Neural progenitor cell (in vitro differentiated cells): Measurements from ENCODE around the gene PITX3. TPM values are rescaled to one million over a fixed set of nuclear protein-coding genes. Genes with fewer than 3 reads are reported as not detected.

Source experiments
- DNase-seq: peaks from one replicate; pipeline ENCODE4 v3.0.0-alpha.2; 2016; ENCODE audit warnings: low spot score
- H2AFZ ChIP-seq: fragments of 200-600 bp; sonication (generic); replicated peaks from 2 replicates; pipeline ENCODE4 v1.6.1; 2016; ENCODE audit warnings: antibody characterized with exemption
- H3F3A ChIP-seq: fragments of 200-600 bp; sonication (generic); 2 replicates; pipeline ENCODE4 v1.6.1; 2016; ENCODE audit warnings: antibody characterized with exemption, low read depth
- H3K27ac ChIP-seq: fragments of 200-600 bp; sonication (generic); 2 replicates; pipeline ENCODE4 v1.5.1; 2016; ENCODE audit warnings: mild to moderate bottlenecking
- H3K27me3 ChIP-seq: fragments of 200-600 bp; sonication (generic); 2 replicates; pipeline ENCODE4 v1.6.1; 2016; ENCODE audit warnings: mild to moderate bottlenecking, moderate library complexity
- H3K36me3 ChIP-seq: fragments of 200-600 bp; sonication (generic); 2 replicates; pipeline ENCODE4 v1.5.1; 2016
- H3K4me1 ChIP-seq: fragments of 200-600 bp; sonication (generic); 2 replicates; pipeline ENCODE4 v1.6.1; 2016; ENCODE audit warnings: mixed run types
- H3K4me2 ChIP-seq: fragments of 200-600 bp; sonication (generic); 2 replicates; pipeline ENCODE4 v1.6.1; 2016
- H3K4me3 ChIP-seq: fragments of 200-600 bp; sonication (generic); 2 replicates; pipeline ENCODE4 v1.5.1; 2016
- H3K79me2 ChIP-seq: fragments of 200-600 bp; sonication (generic); 2 replicates; pipeline ENCODE4 v1.6.1; 2016; ENCODE audit warnings: low read depth
- H3K9ac ChIP-seq: fragments of 200-600 bp; sonication (generic); 2 replicates; pipeline ENCODE4 v1.6.1; 2016
- H3K9me3 ChIP-seq: fragments of 200-600 bp; sonication (generic); 2 replicates; pipeline ENCODE4 v1.5.1; 2016; ENCODE audit warnings: low read depth
- H4K20me1 ChIP-seq: fragments of 200-600 bp; sonication (generic); 2 replicates; pipeline ENCODE4 v1.6.1; 2016; ENCODE audit warnings: low read depth
- H3K27ac Mint-ChIP-seq: 3 replicates; pipeline ENCODE4 v1.8.0; 2021; ENCODE audit warnings: mixed read lengths
- H3K27me3 Mint-ChIP-seq: 2 replicates; pipeline ENCODE4 v1.8.0; 2022; ENCODE audit warnings: low read depth, mild to moderate bottlenecking, inconsistent platforms, moderate library complexity, mixed read lengths; ENCODE audit not compliant: insufficient read depth
- H3K36me3 Mint-ChIP-seq: 3 replicates; pipeline ENCODE4 v1.8.0; 2021; ENCODE audit warnings: mixed read lengths
- H3K4me1 Mint-ChIP-seq: 3 replicates; pipeline ENCODE4 v1.8.0; 2021; ENCODE audit warnings: mixed read lengths
- H3K4me3 Mint-ChIP-seq: 3 replicates; pipeline ENCODE4 v1.8.0; 2021; ENCODE audit warnings: mild to moderate bottlenecking, moderate library complexity, mixed read lengths
- H3K9me3 Mint-ChIP-seq: 3 replicates; pipeline ENCODE4 v1.8.0; 2020; ENCODE audit warnings: mixed read lengths
- EZH2 ChIP-seq: fragments of 200-600 bp; sonication (generic); IDR thresholded peaks from 2 replicates; pipeline ENCODE4 v1.6.1; 2017; ENCODE audit warnings: antibody characterized with exemption, mild to moderate bottlenecking, moderate library complexity
- EZH2phosphoT487 ChIP-seq: fragments of 200-600 bp; sonication (generic); IDR thresholded peaks from 2 replicates; pipeline ENCODE4 v1.6.1; 2017; ENCODE audit warnings: antibody characterized with exemption
- total RNA-seq: library from RNA; depleted of rRNA; stranded (reverse); fragments of >200 nt; gene quantifications from 2 replicates; pipeline ENCODE4 v1.2.3, GENCODE V29; 2015; ENCODE audit warnings: low replicate concordance
- TF ChIP-seq, protein P1 (sequence below): fragments of 200-600 bp; sonication (generic); IDR thresholded peaks from 2 replicates; pipeline ENCODE4 v1.5.1; 2017; ENCODE audit warnings: antibody characterized with exemption, mild to moderate bottlenecking

PITX3 gene
- total RNA-seq, 1 donor from 2014 or later = not detected

DNA sequence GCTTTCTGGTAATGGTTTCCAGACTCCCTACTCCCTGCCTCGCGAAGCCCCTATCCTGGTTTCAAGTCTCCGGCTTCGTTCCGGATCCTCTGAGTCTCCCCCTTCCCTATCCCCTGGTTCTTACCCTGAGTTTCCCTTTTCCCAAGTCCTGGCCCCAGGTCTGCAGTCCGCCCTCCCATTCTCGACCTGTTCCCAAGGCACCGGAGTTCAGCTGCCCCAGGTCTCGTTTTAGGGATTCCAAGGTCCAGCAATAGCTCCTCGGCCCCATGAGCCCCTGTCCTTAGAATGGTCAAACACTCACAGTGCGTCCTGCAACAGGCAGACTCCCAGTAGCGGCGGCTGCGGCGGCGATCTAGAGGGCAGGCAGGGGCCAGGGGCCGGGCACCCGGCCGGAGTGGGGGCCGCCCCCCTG, 274 bp downstream of the PITX3 start:
- H3K79me2 ChIP-seq = peaks cover 5% of the 10 kb centered on the region
- no peaks in the 10 kb centered on the region for H3K36me3 Mint-ChIP-seq
- no peak overlapping the region for H3K27ac Mint-ChIP-seq
- H3F3A ChIP-seq = peaks cover 18% of the 10 kb centered on the region
- TF ChIP-seq, protein P1, sequence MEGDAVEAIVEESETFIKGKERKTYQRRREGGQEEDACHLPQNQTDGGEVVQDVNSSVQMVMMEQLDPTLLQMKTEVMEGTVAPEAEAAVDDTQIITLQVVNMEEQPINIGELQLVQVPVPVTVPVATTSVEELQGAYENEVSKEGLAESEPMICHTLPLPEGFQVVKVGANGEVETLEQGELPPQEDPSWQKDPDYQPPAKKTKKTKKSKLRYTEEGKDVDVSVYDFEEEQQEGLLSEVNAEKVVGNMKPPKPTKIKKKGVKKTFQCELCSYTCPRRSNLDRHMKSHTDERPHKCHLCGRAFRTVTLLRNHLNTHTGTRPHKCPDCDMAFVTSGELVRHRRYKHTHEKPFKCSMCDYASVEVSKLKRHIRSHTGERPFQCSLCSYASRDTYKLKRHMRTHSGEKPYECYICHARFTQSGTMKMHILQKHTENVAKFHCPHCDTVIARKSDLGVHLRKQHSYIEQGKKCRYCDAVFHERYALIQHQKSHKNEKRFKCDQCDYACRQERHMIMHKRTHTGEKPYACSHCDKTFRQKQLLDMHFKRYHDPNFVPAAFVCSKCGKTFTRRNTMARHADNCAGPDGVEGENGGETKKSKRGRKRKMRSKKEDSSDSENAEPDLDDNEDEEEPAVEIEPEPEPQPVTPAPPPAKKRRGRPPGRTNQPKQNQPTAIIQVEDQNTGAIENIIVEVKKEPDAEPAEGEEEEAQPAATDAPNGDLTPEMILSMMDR = no peak
- peak; percentile 80 for TF ChIP-seq EZH2
- peak overlapping the region; percentile 66 for H3K4me3 ChIP-seq
- H3K4me1 ChIP-seq = peaks cover 14% of the 10 kb centered on the region
- peaks cover 20% of the 10 kb centered on the region for H3K4me1 Mint-ChIP-seq
- no peak overlapping the region for H3K27ac ChIP-seq
- peaks cover 80% of the 10 kb centered on the region for H3K27me3 ChIP-seq
- no peaks in the 10 kb centered on the region for H3K36me3 ChIP-seq
- H3K4me2 ChIP-seq = peak overlapping the region; percentile 76
- peaks cover 53% of the 10 kb centered on the region for H3K27me3 Mint-ChIP-seq
- no peaks in the 10 kb centered on the region for H3K9me3 ChIP-seq
- H2AFZ ChIP-seq = peak overlapping the region; percentile 78
- H3K9ac ChIP-seq = no peak overlapping the region
- peak overlapping the region; percentile 78 for H3K4me3 Mint-ChIP-seq
- H3K9me3 Mint-ChIP-seq = no peaks in the 10 kb centered on the region
- peaks cover 21% of the 10 kb centered on the region for H4K20me1 ChIP-seq
- no peak for DNase-seq

DNA sequence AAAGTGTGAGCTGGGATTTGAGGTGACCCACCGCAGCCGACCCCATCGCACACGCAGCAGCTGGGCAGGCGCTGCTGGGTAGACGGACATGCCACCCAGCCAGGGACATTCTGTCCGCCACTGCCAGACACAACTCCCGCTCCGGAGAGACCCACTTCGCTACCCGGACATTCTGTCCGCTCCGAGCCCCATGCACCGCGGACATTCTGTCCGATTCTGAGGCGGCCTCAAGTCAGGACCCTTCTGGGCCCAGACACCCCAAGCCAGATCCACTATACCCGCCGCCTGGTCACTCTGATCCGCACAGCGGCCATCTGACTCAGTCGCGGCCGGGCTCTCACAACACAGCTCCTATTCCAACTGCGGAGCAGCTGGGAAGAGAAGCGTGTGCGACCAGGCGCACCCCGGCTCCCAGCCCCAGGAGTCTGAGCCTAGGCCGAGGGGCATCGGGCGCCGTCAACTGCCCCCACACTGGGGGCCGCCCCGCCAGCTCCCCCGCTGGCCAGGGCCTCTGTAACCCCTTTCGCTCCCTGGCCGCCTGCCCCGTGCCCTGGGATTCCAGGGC, 763 bp downstream of the PITX3 start:
- Histone ChIP-seq H3K4me3 (peak overlapping the region; percentile 66), H3K4me2 (peak overlapping the region; percentile 76), H3F3A (peaks cover 13% of the 10 kb centered on the region), H3K4me1 (peaks cover 14% of the 10 kb centered on the region), H3K27me3 (peaks cover 85% of the 10 kb centered on the region), H3K9ac (no peak overlapping the region), H3K9me3 (no peaks in the 10 kb centered on the region), H3K36me3 (no peaks in the 10 kb centered on the region), H3K79me2 (peaks cover under 1% of the 10 kb centered on the region), H2AFZ (peak overlapping the region; percentile 78), H3K27ac (no peak overlapping the region), H4K20me1 (peaks cover 19% of the 10 kb centered on the region)
- Mint-ChIP-seq H3K27me3 (peaks cover 55% of the 10 kb centered on the region), H3K36me3 (no peaks in the 10 kb centered on the region), H3K4me3 (peak overlapping the region; percentile 81), H3K9me3 (no peaks in the 10 kb centered on the region), H3K27ac (no peak overlapping the region), H3K4me1 (peaks cover 22% of the 10 kb centered on the region)
- DNase-seq = peak; percentile 52
- peak; percentile 55 for TF ChIP-seq EZH2phosphoT487
- TF ChIP-seq EZH2 = no peak

DNA sequence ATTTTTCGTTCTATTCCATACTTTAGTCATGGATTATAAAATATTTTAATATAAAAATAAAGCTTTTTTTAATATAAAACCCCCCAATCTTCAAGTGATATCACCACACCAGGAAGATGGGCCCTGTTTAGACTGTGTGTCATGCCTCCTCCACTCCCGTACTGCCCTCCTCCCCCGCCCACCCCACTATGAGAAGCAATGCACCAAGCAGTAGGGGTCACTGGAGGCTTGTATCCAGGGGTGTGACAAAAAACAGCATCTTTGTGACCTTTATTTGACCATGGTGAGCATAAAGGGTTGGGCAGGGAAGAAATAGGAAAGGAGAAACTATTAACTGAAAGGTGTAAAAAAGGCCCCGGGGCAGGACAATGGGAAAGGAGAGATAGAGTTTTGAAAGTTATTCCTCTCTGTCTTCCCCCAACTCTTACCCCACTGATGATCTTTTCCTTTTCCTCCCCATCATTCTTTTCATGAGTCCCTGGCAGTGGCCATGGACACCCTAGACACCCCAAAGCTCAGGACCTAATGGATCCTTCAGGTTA, 3.5 kb downstream of the PITX3 start:
- H4K20me1 ChIP-seq = peaks cover 27% of the 10 kb centered on the region
- no peak overlapping the region for H3K4me3 ChIP-seq
- H3K27me3 Mint-ChIP-seq = peaks cover 48% of the 10 kb centered on the region
- peaks cover 30% of the 10 kb centered on the region for H3K4me1 Mint-ChIP-seq
- no peaks in the 10 kb centered on the region for H3K9me3 Mint-ChIP-seq
- no peak overlapping the region for H3K27ac ChIP-seq
- H3K4me1 ChIP-seq = peaks cover 10% of the 10 kb centered on the region
- H3K79me2 ChIP-seq = no peaks in the 10 kb centered on the region
- no peaks in the 10 kb centered on the region for H3K9me3 ChIP-seq
- no peak overlapping the region for H3K9ac ChIP-seq
- no peak overlapping the region for H2AFZ ChIP-seq
- H3K27me3 ChIP-seq = peaks cover 100% of the 10 kb centered on the region
- peaks cover 12% of the 10 kb centered on the region for H3F3A ChIP-seq
- no peaks in the 10 kb centered on the region for H3K36me3 Mint-ChIP-seq
- no peak overlapping the region for H3K4me3 Mint-ChIP-seq
- no peak overlapping the region for H3K27ac Mint-ChIP-seq
- H3K4me2 ChIP-seq = no peak overlapping the region
- DNase-seq = no peak
- no peak for TF ChIP-seq EZH2
- no peak for TF ChIP-seq EZH2phosphoT487
- TF ChIP-seq, protein P1 = no peak
- H3K36me3 ChIP-seq = no peaks in the 10 kb centered on the region

DNA sequence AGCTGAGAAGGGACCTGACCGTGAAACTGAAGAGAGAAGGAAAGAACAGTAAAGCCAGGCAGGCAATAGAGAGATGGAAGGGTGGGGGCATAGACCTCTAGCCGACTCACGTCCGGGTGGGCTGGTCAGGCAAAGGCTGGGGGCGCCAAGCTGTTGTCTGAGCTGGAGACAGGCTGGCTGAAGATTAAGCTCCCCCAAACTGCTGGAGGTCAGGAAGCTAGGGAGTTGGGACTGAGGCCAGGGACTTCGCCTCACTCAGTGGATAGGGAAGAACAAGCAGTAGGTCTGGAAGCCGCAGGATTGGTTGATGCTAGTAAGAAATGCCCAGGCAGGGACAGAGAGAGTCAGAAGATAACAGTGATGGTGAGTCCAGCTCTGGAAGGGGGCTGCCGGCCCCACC, 5.3 kb downstream of the PITX3 start:
- Mint-ChIP-seq H3K9me3 (no peaks in the 10 kb centered on the region), H3K27me3 (peaks cover 54% of the 10 kb centered on the region), H3K27ac (no peak overlapping the region), H3K36me3 (no peaks in the 10 kb centered on the region), H3K4me1 (peaks cover 25% of the 10 kb centered on the region), H3K4me3 (no peak overlapping the region)
- no peak overlapping the region for H2AFZ ChIP-seq
- no peak for DNase-seq
- peaks cover 100% of the 10 kb centered on the region for H3K27me3 ChIP-seq
- H3K4me2 ChIP-seq = no peak overlapping the region
- H3K36me3 ChIP-seq = no peaks in the 10 kb centered on the region
- peaks cover 20% of the 10 kb centered on the region for H3F3A ChIP-seq
- H3K9ac ChIP-seq = no peak overlapping the region
- no peaks in the 10 kb centered on the region for H3K9me3 ChIP-seq
- H3K4me1 ChIP-seq = peaks cover 5% of the 10 kb centered on the region
- H3K27ac ChIP-seq = no peak overlapping the region
- no peak for TF ChIP-seq EZH2
- TF ChIP-seq EZH2phosphoT487 = no peak
- TF ChIP-seq, protein P1 = no peak
- no peaks in the 10 kb centered on the region for H3K79me2 ChIP-seq
- no peak overlapping the region for H3K4me3 ChIP-seq
- peaks cover 33% of the 10 kb centered on the region for H4K20me1 ChIP-seq
